Right lobe of liver (tissue), 6 donors: ENCODE results near the gene HDHD3. TPM values are rescaled to one million over a fixed set of nuclear protein-coding genes. Genes with fewer than 3 reads are reported as not detected.

Experiments
- ATAC-seq, 4 donors: fragments of 200-7000 bp; cut with Tn5 transposase; one replicate each; pipeline ENCODE4 v1.9.1; 2020; ENCODE audit warnings: mild to moderate bottlenecking in 4 of 4, moderate library complexity in 4 of 4
- DNase-seq, 3 donors: peaks; one replicate each; pipeline ENCODE4 v3.0.0-alpha.2; 2020
- H3K27ac ChIP-seq, 3 donors: fragments of 200-600 bp; one replicate each; pipeline ENCODE4 v1.8.0; 2022
- H3K27me3 ChIP-seq, 2 donors: fragments of 200-600 bp; one replicate each; pipeline ENCODE4 v1.8.0; 2022
- H3K36me3 ChIP-seq, 4 donors: fragments of 200-600 bp; sonication (generic) in 1 of 4; one replicate each; pipeline versions ENCODE4 v1.5.1 to v1.8.0; 2017 to 2022; ENCODE audit warnings: control low read depth in 1 of 4
- H3K4me1 ChIP-seq, 4 donors: fragments of 200-600 bp; sonication (generic) in 1 of 4; one replicate each; pipeline versions ENCODE4 v1.5.1 to v1.8.0; 2017 to 2022; ENCODE audit warnings: control low read depth in 1 of 4
- H3K4me3 ChIP-seq, 3 donors: fragments of 200-600 bp; one replicate each; pipeline ENCODE4 v1.8.0; 2022
- H3K9me3 ChIP-seq, 4 donors: fragments of 200-600 bp; sonication (generic) in 1 of 4; one replicate each; pipeline versions ENCODE4 v1.5.1 to v1.8.0; 2017 to 2022; ENCODE audit warnings: control low read depth in 1 of 4
- POLR2A ChIP-seq: fragments of 450-650 bp; IDR thresholded peaks from one replicate; pipeline ENCODE4 v1.6.1; 2017; ENCODE audit warnings: antibody characterized with exemption, mild to moderate bottlenecking
- whole genome bisulfite sequencing: methylation state at CpG from one replicate; pipeline ENCODE4 v1.1.6; 2018; ENCODE audit warnings: low coverage, low lambda C conversion rate; ENCODE audit not compliant: insufficient coverage; ENCODE audit errors: missing lambda C conversion rate; 5-methylcytosine and 5-hydroxymethylcytosine counted together
- intact Hi-C, 2 donors: fragments of 100-400 bp; cut with DNase I; formaldehyde crosslinking; loops; one replicate each; pipeline versions ENCODE4 v1.11.2 to v1.14.1; 2022
- total RNA-seq, 6 experiments: library from RNA; depleted of rRNA in 2 of 6; stranded (reverse); fragments of >200 nt in 2 of 6; fragmentation: NEBNext Ultra II Directional in 3 of 6; extraction: Animal tissue kit (Norgen Biotek cat#: 25700) in 3 of 6; gene quantifications; one replicate each; pipeline versions ENCODE4 v1.1.0 to v1.2.4, GENCODE V29; 2016 to 2023
- TF ChIP-seq, protein P1 (sequence below), 4 donors: fragments of 200-600 bp in 3 of 4; fragments of 450-650 bp in 1 of 4; IDR thresholded peaks; one replicate each; pipeline versions ENCODE4 v1.5.1 to v1.8.0; 2016 to 2022; ENCODE audit warnings: antibody characterized with exemption in 4 of 4, mild to moderate bottlenecking in 2 of 4
- donor health status: DM: no; HTN: yes; CAD: no.
- donor health status: DM: no; HTN: no; CAD: no.
- donor health status: DM: no; HTN: no; CAD: no.
- donor health status: DM: no; HTN: yes; CAD: no.
- donor health status: DM: no; HTN: yes; CAD: no.

The HDHD3 gene
- total RNA-seq, 6 experiments from 2014 or later: 36.5 to 70.5 (median 67.1) TPM

DNA sequence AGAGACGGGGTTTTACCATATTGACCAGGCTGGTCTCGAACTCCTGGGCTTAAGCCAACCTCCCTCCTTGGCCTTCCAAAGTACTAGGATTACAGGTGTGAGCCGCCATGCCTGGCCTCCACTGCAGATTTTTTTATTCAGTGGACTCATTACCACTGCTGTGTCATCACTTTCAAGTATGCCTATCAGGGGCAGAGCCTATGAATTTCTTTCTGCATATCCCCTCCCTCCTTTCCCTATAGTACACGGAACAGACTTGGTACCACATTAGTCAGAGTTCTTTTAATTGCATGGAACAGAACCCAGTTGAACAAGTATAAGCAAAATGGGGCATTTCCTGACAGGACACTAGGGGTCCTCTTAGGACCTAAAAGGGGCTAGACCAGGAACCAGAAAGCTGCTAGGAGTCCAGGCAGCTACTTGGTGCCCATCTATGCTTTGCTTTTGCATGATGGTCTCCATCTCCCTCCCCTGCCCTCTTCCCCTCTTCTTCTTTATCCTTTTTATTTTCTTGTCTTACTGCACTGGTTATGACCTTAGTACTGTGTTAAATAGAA, 21.7 kb downstream of the HDHD3 start:
- peak; percentile 59 to 87 (median 72) for ATAC-seq
- H3K4me1 ChIP-seq: peaks cover 0 to 5% (median 0%) of the 10 kb centered on the region in 4 donors
- intact Hi-C loops: no loop called here
- TF ChIP-seq POLR2A: no peak
- TF ChIP-seq, protein P1, sequence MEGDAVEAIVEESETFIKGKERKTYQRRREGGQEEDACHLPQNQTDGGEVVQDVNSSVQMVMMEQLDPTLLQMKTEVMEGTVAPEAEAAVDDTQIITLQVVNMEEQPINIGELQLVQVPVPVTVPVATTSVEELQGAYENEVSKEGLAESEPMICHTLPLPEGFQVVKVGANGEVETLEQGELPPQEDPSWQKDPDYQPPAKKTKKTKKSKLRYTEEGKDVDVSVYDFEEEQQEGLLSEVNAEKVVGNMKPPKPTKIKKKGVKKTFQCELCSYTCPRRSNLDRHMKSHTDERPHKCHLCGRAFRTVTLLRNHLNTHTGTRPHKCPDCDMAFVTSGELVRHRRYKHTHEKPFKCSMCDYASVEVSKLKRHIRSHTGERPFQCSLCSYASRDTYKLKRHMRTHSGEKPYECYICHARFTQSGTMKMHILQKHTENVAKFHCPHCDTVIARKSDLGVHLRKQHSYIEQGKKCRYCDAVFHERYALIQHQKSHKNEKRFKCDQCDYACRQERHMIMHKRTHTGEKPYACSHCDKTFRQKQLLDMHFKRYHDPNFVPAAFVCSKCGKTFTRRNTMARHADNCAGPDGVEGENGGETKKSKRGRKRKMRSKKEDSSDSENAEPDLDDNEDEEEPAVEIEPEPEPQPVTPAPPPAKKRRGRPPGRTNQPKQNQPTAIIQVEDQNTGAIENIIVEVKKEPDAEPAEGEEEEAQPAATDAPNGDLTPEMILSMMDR (IDR thresholded peaks at IDR 0.05): peak; percentile 10 to 39 (median 34)
- H3K36me3 ChIP-seq: no peaks in the 10 kb centered on the region
- 83% methylated on average over 4 of the region's 4 CpGs for WGBS
- H3K27ac ChIP-seq: no peak overlapping the region
- DNase-seq: no peak
- H3K4me3 ChIP-seq: no peak overlapping the region
- H3K9me3 ChIP-seq: no peaks in the 10 kb centered on the region
- no peaks in the 10 kb centered on the region for H3K27me3 ChIP-seq

DNA sequence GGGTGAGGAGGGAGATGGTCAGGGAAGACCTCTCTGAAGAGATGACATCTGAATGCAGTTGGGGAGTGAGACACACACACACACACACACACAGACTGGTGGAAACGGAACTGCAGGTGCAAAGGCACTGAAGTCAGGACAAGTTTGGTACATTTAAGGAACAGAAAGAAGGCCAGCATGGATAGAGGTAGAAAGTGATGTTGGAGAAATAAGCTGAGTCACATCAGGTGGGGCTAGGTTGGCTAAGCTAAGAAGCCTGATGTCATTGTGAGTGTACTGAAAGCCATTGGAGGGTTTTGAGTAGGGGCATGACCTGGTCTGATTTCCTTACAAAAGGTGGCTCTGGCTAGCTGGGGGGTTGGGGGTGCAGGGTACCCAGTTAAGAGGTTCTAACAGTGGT, 24.4 kb downstream of the HDHD3 start:
- H3K9me3 ChIP-seq: no peaks in the 10 kb centered on the region
- ATAC-seq (no peak), DNase-seq (no peak)
- no peak overlapping the region for H3K4me3 ChIP-seq
- 60% methylated on average over 1 of the region's 1 CpG for WGBS
- TF ChIP-seq POLR2A: no peak
- TF ChIP-seq, protein P1 (IDR thresholded peaks at IDR 0.05): no peak
- intact Hi-C loops: no loop called here
- H3K4me1 ChIP-seq: peaks cover 0 to 5% (median 0%) of the 10 kb centered on the region in 4 donors
- no peaks in the 10 kb centered on the region for H3K36me3 ChIP-seq
- H3K27me3 ChIP-seq: no peaks in the 10 kb centered on the region
- H3K27ac ChIP-seq: no peak overlapping the region

DNA sequence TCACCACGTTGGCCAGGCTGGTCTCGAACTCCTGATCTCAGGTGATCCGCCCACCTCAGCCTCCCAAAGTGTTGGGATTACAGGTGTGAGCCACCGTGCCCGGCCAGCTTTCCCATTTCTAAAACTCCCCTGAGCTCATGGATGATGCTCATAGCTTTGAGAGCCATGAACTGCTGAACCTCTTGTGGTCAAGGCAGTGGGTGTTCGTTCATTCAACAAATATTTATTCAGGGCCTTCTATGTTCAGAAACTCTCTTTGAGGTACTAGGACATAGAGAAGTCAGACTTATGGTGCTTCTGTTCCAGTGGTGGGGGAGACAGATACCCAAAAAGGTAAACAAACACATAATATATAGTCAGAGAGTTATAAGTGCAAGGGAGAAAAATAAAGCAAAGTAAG, 24.8 kb downstream of the HDHD3 start:
- H3K27me3 ChIP-seq: no peaks in the 10 kb centered on the region
- no peak overlapping the region for H3K27ac ChIP-seq
- DNase-seq (no peak), ATAC-seq (no peak)
- TF ChIP-seq, protein P1 (IDR thresholded peaks at IDR 0.05): no peak
- no peak for TF ChIP-seq POLR2A
- peaks cover 0 to 5% (median 0%) of the 10 kb centered on the region in 4 donors for H3K4me1 ChIP-seq
- no peaks in the 10 kb centered on the region for H3K9me3 ChIP-seq
- H3K36me3 ChIP-seq: no peaks in the 10 kb centered on the region
- H3K4me3 ChIP-seq: no peak overlapping the region
- intact Hi-C loops: no loop called here
- WGBS: 78% methylated on average over 6 of the region's 6 CpGs

DNA sequence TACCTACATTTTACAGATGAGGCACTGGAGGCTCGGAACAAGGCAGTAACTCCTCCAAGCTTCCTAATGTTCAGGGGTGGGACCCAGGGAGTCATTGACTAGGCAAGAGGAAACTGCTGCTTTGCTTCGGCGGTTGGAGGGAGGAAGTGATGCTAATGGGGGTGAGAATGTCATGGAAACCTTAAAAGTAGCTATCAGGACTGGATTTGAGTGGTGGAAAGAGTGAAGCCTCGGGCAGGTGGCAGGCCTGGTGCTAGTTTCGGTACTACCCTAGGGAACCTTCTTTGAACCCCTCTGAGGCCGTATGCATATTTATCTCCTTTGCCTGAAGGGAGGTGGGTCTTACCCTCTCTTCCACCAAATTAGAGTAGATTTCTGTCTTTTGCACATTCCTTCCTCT, 25.8 kb downstream of the HDHD3 start:
- peak in 1 of 4 donors; percentile 14 for ATAC-seq
- DNase-seq: no peak
- intact Hi-C loops: no loop called here
- H3K4me3 ChIP-seq: no peak overlapping the region
- no peaks in the 10 kb centered on the region for H3K27me3 ChIP-seq
- H3K27ac ChIP-seq: no peak overlapping the region
- no peaks in the 10 kb centered on the region for H3K36me3 ChIP-seq
- TF ChIP-seq POLR2A: no peak
- TF ChIP-seq, protein P1 (IDR thresholded peaks at IDR 0.05): no peak
- 49% methylated on average over 6 of the region's 6 CpGs for WGBS
- peaks cover 0 to 5% (median 0%) of the 10 kb centered on the region in 4 donors for H3K4me1 ChIP-seq
- H3K9me3 ChIP-seq: no peaks in the 10 kb centered on the region
